ENCODE measurements around the gene COL28A1.

GRCh38 chr7:7370076-7370475, 165.6 kb downstream of the COL28A1 start:
- TF ChIP-seq CTCF (IDR thresholded peaks at IDR 0.05) (no peak), POLR2A (IDR thresholded peaks at IDR 0.05) (no peak)

Data from lower leg skin (tissue), 3 donors.